Left kidney (tissue), 8 donors: Measurements from ENCODE around the gene CTNND1. TPM values are rescaled to one million over a fixed set of nuclear protein-coding genes. Genes with fewer than 3 reads are reported as not detected.
"Not testable (repeated sequence)": the region's sequence is repeated elsewhere in the genome, so short reads cannot be mapped to it uniquely, and the experiment has no call there.

Experiments
- DNase-seq: peaks from one replicate; pipeline ENCODE4 v3.0.0-alpha.2; 2013
- long read RNA-seq, 8 donors: transcript quantifications; one replicate each; lab custom pipeline, GENCODE V29; 2026
- polyA plus RNA-seq: library from polyadenylated mRNA; unstranded; fragments of 120-200 nt; gene quantifications from one replicate; pipeline ENCODE4 v1.2.1, GENCODE V29; 2013; ENCODE audit not compliant: insufficient read length

The CTNND1 gene
- 239 TPM for polyA plus RNA-seq
- long read RNA-seq, donor 1, full-length matches to known transcripts, result 12 of 24 reads
- long read RNA-seq, donor 1, partial matches to known transcripts, result 12 of 24 reads
- long read RNA-seq, donor 1, other reads (novel, unspliced or antisense), result 0 of 24 reads
- long read RNA-seq, donor 2, full-length matches to known transcripts, result 17 of 29 reads
- long read RNA-seq, donor 2, partial matches to known transcripts, result 12 of 29 reads
- long read RNA-seq, donor 2, other reads (novel, unspliced or antisense), result 0 of 29 reads
- long read RNA-seq, donor 3, full-length matches to known transcripts, result 9 of 19 reads
- long read RNA-seq, donor 3, partial matches to known transcripts, result 10 of 19 reads
- long read RNA-seq, donor 3, other reads (novel, unspliced or antisense), result 0 of 19 reads
- long read RNA-seq, donor 4, result 0 reads
- long read RNA-seq, donor 5, full-length matches to known transcripts, result 11 of 11 reads
- long read RNA-seq, donor 5, partial matches to known transcripts, result 0 of 11 reads
- long read RNA-seq, donor 5, other reads (novel, unspliced or antisense), result 0 of 11 reads
- long read RNA-seq, donor 6, full-length matches to known transcripts, result 7 of 18 reads
- long read RNA-seq, donor 6, partial matches to known transcripts, result 11 of 18 reads
- long read RNA-seq, donor 6, other reads (novel, unspliced or antisense), result 0 of 18 reads
- long read RNA-seq, donor 7, full-length matches to known transcripts, result 13 of 18 reads
- long read RNA-seq, donor 7, partial matches to known transcripts, result 5 of 18 reads
- long read RNA-seq, donor 7, other reads (novel, unspliced or antisense), result 0 of 18 reads
- long read RNA-seq, donor 8, full-length matches to known transcripts, result 10 of 10 reads
- long read RNA-seq, donor 8, partial matches to known transcripts, result 0 of 10 reads
- long read RNA-seq, donor 8, other reads (novel, unspliced or antisense), result 0 of 10 reads

- peak; percentile 97 for DNase-seq
Observed at GRCh38 chr11:57761301-57762234, at the start of gene CTNND1. Gene CTNND1, plus strand, starts transcription at chr11:57761802. Its CDS starts 29,677 bp downstream, at chr11:57791479.

DNA sequence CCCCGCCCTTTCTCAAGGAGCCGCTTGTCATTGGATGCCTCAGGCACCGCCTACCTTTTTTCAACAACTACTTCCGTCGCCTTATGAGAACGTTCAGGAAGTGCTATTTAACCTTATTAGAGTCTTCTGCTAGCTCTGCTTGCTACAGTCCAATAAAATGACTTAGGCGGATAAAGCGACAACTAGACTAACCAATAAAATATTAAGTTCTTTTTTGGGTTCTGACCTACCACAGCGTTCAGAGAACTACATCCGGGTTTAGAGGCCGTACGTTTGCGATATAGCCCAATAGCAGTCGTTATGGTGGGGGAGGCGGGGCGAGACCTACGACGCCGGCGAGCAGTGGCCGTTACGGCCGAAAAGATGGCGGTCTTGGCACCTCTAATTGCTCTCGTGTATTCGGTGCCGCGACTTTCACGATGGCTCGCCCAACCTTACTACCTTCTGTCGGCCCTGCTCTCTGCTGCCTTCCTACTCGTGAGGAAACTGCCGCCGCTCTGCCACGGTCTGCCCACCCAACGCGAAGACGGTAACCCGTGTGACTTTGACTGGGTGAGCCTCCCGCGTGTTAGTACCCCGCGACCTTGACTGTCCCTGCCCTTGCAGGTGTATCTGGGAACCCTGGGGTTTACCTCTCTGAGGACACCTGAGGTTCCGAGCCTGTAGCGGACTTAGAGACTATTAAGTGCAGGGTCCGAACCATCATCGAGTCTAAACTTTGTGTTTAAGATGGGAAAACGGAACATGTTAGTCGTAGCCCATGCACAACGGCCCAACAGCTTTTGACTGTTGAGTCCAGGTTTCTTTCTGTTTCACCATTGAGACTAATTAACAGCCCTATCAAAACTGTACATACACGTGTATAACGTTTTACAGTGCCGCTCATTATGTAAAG is 49.1 kb upstream of the CTNND1 start, which contains the start of gene TMX2:
Gene TMX2, plus strand, starts transcription at position 338 of the 895 bp plus-strand sequence. Its CDS starts 26 bp downstream, at position 364.
- DNase-seq, result peak; percentile 99

DNA sequence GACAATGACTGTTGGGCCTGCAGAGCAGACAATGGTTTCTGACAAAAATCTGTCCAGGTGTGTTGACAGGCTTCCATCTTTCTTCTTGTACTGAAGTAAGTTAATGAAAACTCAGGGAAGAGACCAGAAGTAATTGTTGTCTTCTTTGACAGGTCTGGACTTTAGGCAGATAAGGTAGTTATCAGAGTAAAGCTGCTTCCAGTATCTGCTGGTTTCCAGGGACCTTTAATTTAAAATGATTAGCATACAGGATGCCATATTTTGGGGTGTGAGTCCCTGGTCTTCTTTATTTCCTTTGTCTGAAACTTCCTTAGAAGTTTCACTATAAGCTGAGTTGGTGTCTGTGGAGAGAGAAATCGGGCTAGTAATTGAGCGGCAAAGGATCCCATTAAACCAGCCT is 47.8 kb upstream of the CTNND1 start:
- DNase-seq, result no peak

DNA sequence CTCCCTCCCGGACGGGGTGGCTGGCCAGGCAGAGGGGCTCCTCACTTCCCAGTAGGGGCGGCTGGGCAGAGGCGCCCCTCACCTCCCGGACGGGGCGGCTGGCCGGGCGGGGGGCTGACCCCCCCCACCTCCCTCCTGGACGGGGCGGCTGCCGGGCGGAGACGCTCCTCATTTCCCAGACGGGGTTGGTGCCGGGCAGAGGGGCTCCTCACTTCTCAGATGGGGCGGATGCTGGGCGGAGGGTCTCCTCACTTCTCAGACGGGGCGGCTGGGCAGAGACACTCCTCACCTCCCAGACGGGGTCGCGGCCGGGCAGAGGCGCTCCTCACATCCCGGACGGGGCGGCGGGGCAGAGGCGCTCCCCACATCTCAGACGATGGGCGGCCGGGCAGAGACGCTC is 44.9 kb upstream of the CTNND1 start:
- not testable (repeated sequence) for DNase-seq

- no peak for DNase-seq
Observed at GRCh38 chr11:57727185-57727584, 34.4 kb upstream of the CTNND1 start.

- DNase-seq, result no peak
Observed at GRCh38 chr11:57728829-57729228, 32.8 kb upstream of the CTNND1 start.

DNA sequence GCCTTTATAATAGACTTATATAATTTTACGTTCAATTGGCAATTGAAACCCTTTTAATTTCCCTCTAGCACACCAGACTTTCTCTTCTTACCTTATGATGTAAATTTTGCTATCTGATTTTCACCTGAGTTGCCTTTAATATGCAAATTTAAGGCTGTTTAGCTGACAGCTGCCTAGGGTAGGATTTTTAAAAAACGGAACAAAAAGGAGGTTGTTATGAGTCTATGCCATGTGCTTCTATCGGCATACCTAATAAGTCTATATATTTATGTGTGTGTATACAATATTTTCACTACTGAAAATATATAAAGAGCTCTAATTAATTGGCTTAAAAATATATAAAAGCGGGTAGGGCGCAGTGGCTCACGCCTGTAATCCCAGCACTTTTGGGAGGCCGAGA is 32.1 kb upstream of the CTNND1 start:
- DNase-seq, result no peak

DNA sequence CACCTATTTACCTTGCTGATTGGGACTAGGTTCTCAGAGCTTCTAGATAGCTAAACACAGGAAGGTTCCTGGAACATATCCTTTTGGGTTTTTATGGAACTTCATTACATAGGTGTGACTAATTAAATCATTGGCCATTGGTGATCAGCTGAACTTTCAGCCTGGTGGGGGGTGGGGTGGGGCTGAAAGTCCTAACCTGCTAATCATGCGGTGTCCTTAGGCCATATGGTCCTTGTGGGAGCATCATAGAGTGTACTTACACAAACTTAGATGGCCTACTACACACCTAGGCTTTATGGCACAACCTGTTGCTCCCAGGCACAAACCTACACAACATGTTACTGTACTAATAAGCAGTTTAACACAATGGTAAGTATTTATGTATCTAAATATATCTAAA is 28.9 kb upstream of the CTNND1 start:
- DNase-seq, result no peak

- DNase-seq, result no peak
Observed at GRCh38 chr11:57735619-57736298, 25.8 kb upstream of the CTNND1 start.

DNA sequence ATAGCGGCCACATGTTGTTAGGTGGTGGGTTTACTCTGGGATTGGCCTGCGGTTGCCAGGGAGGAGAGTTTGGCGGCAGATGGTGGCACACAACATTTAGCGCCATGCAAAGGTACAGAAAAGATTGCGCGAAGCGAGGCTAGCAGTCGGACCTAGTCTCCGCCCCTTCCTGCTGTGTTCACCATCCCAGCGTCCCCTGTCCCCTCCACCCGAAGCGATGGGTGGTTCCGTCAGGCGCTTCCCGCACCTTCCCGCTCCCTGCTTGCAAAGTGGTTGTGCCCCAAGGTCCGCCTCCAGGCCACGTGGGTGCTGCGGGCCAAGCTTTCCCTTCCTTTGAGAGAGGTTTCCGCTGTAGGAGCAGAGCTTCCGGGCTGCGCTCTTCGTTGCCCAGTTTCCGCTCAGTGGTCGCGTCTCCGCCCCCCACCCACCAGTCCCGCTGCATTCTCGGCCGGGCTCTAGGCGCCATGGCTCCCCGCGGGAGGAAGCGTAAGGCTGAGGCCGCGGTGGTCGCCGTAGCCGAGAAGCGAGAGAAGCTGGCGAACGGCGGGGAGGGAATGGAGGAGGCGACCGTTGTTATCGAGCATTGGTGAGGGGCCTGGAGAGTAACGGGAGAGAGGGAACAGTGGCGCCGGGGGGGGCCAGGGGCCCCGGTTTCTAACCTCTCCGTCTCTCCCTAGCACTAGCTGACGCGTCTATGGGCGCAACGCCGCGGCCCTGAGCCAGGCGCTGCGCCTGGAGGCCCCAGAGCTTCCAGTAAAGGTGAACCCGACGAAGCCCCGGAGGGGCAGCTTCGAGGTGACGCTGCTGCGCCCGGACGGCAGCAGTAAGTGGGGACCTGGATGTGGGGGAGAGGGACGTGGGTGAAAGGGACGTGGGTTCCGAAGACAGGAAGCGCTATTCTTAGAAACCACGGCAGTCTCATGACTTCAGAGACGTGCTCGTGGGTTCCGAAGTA is 20.2 kb upstream of the CTNND1 start, which contains the start of gene SELENOH:
Gene SELENOH, plus strand, starts transcription at position 360 of the 955 bp plus-strand sequence. Its CDS starts 105 bp downstream, at position 465.
- peak; percentile 96 for DNase-seq

DNA sequence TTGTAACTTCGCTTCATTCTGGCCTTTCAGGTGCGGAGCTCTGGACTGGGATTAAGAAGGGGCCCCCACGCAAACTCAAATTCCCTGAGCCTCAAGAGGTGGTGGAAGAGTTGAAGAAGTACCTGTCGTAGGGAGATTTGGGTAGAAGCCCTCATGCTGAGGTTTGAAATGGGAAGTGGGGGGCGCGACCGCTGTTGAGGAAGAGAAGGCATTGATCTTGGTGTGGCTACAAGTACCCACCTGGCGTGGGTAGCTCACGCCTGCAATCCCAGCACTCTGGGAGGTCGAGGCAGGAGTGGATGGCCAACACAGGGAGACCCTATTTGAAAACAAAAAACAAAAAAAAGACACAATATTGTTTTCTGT is 19.5 kb upstream of the CTNND1 start:
- no peak for DNase-seq

GRCh38 chr11:57744357-57744756 is 17.2 kb upstream of the CTNND1 start:
- DNase-seq, result no peak

- no peak for DNase-seq
Observed at GRCh38 chr11:57745206-57745605, 16.4 kb upstream of the CTNND1 start.

- no peak for DNase-seq
Observed at GRCh38 chr11:57746920-57747319, 14.7 kb upstream of the CTNND1 start.

DNA sequence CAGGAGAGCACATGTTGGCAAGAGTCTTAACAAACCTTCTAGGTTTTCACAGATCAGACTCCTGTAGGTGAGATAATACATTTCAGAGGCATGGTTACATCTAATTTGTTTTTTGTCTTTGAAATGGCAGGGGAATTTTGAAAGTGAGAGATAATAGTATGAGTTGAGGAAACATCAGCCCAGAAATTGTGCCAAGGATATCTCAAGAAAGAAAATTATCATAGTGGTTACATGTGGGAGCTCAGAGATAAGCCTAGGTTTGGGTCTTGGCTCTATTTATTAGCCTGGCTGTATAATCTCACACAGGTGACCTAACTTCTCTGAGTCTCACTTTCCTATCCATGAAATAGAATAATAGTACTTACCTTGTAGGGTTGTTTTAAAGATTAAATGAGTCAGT is 10.4 kb upstream of the CTNND1 start:
- DNase-seq, result no peak

DNA sequence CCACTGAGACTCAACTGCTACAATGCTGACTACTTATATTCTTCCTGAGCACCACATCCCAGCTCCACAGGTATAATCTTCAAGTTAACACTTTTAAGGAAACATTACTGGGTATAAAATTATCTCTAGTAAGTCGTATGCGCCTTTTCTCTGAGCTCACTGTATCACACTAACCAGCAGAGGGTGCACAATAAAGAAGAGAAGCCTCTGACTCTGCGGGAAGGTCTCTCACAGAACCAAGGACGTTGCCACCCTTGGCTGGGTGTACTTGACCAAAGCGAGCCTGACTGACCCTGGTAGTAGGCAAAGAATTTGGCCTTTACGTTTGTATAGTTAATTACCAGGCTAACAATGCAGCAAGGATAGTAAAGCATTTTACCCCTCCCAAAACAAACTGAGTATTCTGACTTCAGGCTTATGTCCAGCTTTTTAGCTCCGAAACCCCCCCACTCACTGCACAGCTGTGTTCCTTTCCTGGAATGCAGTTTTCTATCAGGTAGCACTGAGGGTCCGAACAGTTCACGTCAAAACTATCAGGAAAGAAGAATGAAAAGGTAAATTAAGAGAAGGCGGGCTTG is 9.8 kb upstream of the CTNND1 start, which contains the start of gene BTBD18:
Gene BTBD18, minus strand, starts transcription at position 144 of the 578 bp plus-strand sequence. CDS start 631 bp downstream, outside the sequence.
- no peak for DNase-seq

GRCh38 chr11:57752954-57753353 is 8.6 kb upstream of the CTNND1 start:
- no peak for DNase-seq

GRCh38 chr11:57758174-57758573 is 3.4 kb upstream of the CTNND1 start:
- no peak for DNase-seq
